ENCODE measurements around the gene FOXP4.

FOXP4 gene

GRCh38 chr6:41546866-41547798 lies 951 bp downstream of the FOXP4 start:
- no peak for TF ChIP-seq CTCF (IDR thresholded peaks at IDR 0.05; ENCODE audit: borderline replicate concordance, insufficient read depth, low read depth, low read length)

GRCh38 chr6:41547799-41548097 lies 1.6 kb downstream of the FOXP4 start:
- peak overlapping the region; percentile 64 for H3K4me3 ChIP-seq (ENCODE audit: low read depth, low read length)
- TF ChIP-seq CTCF (IDR thresholded peaks at IDR 0.05; ENCODE audit: borderline replicate concordance, insufficient read depth, low read depth, low read length), result no peak

More at GRCh38 chr6:41546866-41547798, 951 bp downstream of the FOXP4 start:
- peak overlapping the region; percentile 64 for H3K4me3 ChIP-seq (ENCODE audit: low read depth, low read length)

GRCh38 chr6:41548098-41548840 lies 2.1 kb downstream of the FOXP4 start:
- H3K4me3 ChIP-seq (ENCODE audit: low read depth, low read length), result peak overlapping the region; percentile 64

GRCh38 chr6:41548841-41549642 lies 2.9 kb downstream of the FOXP4 start:
- no peak overlapping the region for H3K4me3 ChIP-seq (ENCODE audit: low read depth, low read length)

More at GRCh38 chr6:41548098-41548840, 2.1 kb downstream of the FOXP4 start:
- TF ChIP-seq CTCF (IDR thresholded peaks at IDR 0.05; ENCODE audit: borderline replicate concordance, insufficient read depth, low read depth, low read length), result no peak

GRCh38 chr6:41549673-41550072 lies 3.5 kb downstream of the FOXP4 start:
- H3K4me3 ChIP-seq (ENCODE audit: low read depth, low read length), result no peak overlapping the region

More at GRCh38 chr6:41548841-41549642, 2.9 kb downstream of the FOXP4 start:
- no peak for TF ChIP-seq CTCF (IDR thresholded peaks at IDR 0.05; ENCODE audit: borderline replicate concordance, insufficient read depth, low read depth, low read length)

More at GRCh38 chr6:41549673-41550072, 3.5 kb downstream of the FOXP4 start:
- no peak for TF ChIP-seq CTCF (IDR thresholded peaks at IDR 0.05; ENCODE audit: borderline replicate concordance, insufficient read depth, low read depth, low read length)

Data from GM12875 (cell line).